ENCODE measurements around the gene LMNTD2. TPM values are rescaled to one million over a fixed set of nuclear protein-coding genes. Genes with fewer than 3 reads are reported as not detected.

Gene LMNTD2
- total and polyA plus RNA-seq, 2 of the 13 experiments (the other 11 are each of a cell fraction or from before 2014, with no cell fraction given) = 1.1 to 3.1 TPM

DNA sequence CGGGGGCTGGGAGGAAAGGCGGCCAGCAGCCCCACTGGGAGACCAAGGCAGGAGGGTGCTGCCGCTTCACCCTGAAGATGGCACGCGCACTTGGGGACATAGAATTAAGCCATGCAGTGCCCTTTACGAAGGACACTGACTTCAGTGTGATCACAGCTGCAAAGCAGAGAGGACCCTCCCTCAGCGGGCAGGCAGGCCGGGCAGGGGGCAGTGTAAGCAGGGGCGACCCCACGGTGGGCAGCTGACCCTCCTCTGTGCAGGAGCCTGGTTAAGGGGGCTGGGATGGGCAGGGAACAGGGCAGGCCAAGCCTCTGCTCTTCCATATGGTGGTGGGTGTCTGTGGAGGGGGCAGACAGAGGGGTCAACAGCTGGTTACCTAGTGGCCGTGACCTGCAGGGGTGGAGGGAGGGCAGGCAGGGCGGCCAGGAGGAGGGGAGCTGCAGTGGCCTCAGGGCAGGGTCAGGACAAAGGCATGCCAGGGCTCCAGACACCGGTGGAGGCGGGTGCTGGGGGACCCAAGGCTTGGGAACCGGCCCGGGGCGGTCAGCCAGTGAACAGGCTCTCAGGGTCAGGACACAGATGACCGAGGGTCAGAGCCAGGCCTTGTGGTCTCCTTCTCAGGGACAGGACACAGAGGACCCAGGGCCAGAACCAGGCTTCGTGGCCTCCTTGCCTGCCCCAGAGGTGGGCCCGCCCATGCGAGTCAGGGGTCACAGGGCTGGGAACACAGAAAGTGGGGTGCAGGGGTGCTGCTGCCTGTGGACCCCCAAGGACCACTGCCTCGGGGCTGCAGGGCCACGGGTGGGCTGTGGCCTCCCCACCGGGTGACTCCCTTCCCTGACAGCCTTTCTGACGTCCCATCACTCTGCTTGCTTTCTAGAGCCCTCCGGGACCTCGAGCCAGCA lies 7.2 kb downstream of the LMNTD2 start (continued):
- TF ChIP-seq UBTF (CRISPR knock-in tag; IDR thresholded peaks at IDR 0.05) = 0 out of 2 replicates have a peak, but pooled peaks have one; percentile 20
- no peak for TF ChIP-seq MTA3 (CRISPR knock-in tag; IDR thresholded peaks at IDR 0.05)
- peak; percentile 36; the same call in 1 of the 2 replicates for TF ChIP-seq NR2F6 (IDR thresholded peaks at IDR 0.05)
- TF ChIP-seq NR2F6 (CRISPR knock-in tag; IDR thresholded peaks at IDR 0.05) = peak; percentile 64
- no peak for TF ChIP-seq POGZ (CRISPR knock-in tag; IDR thresholded peaks at IDR 0.05)
- no peak for TF ChIP-seq ETV6 (CRISPR knock-in tag; conservative IDR thresholded peaks at IDR 0.05)
- TF ChIP-seq ZNF839 (CRISPR knock-in tag; IDR thresholded peaks at IDR 0.05; ENCODE audit: borderline replicate concordance) = no peak
- TF ChIP-seq, protein P1, sequence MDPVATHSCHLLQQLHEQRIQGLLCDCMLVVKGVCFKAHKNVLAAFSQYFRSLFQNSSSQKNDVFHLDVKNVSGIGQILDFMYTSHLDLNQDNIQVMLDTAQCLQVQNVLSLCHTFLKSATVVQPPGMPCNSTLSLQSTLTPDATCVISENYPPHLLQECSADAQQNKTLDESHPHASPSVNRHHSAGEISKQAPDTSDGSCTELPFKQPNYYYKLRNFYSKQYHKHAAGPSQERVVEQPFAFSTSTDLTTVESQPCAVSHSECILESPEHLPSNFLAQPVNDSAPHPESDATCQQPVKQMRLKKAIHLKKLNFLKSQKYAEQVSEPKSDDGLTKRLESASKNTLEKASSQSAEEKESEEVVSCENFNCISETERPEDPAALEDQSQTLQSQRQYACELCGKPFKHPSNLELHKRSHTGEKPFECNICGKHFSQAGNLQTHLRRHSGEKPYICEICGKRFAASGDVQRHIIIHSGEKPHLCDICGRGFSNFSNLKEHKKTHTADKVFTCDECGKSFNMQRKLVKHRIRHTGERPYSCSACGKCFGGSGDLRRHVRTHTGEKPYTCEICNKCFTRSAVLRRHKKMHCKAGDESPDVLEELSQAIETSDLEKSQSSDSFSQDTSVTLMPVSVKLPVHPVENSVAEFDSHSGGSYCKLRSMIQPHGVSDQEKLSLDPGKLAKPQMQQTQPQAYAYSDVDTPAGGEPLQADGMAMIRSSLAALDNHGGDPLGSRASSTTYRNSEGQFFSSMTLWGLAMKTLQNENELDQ (CRISPR knock-in tag; IDR thresholded peaks at IDR 0.05; ENCODE audit: borderline replicate concordance) = no peak
- no peak for TF ChIP-seq NONO (IDR thresholded peaks at IDR 0.05)
- no peak for TF ChIP-seq NONO (CRISPR knock-in tag; conservative IDR thresholded peaks at IDR 0.05)
- no peak for TF ChIP-seq ZNF7 (CRISPR knock-in tag; IDR thresholded peaks at IDR 0.05)
- no peak for TF ChIP-seq ZNF644 (CRISPR knock-in tag; IDR thresholded peaks at IDR 0.05; ENCODE audit: low read depth)
- TF ChIP-seq LCORL (IDR thresholded peaks at IDR 0.05) = no peak
- TF ChIP-seq LCORL (CRISPR knock-in tag; IDR thresholded peaks at IDR 0.05) = peak; percentile 36; the same call in 1 of the 2 replicates
- TF ChIP-seq SMARCC2 (IDR thresholded peaks at IDR 0.05) = no peak
- no peak for TF ChIP-seq MED13 (CRISPR knock-in tag; IDR thresholded peaks at IDR 0.05)
- TF ChIP-seq ZNF234 (CRISPR knock-in tag; conservative IDR thresholded peaks at IDR 0.05) = no peak
- no peak for TF ChIP-seq ZNF256 (CRISPR knock-in tag; conservative IDR thresholded peaks at IDR 0.05)
- TF ChIP-seq ZNF124 (CRISPR knock-in tag; IDR thresholded peaks at IDR 0.05) = no peak
- no peak for TF ChIP-seq ZKSCAN1 (IDR thresholded peaks at IDR 0.05; ENCODE audit: low read length)
- TF ChIP-seq ZNF3 (CRISPR knock-in tag; IDR thresholded peaks at IDR 0.05) = no peak
- TF ChIP-seq SKI (IDR thresholded peaks at IDR 0.05; ENCODE audit: partially characterized antibody) = no peak
- no peak for TF ChIP-seq AHDC1 (CRISPR knock-in tag; IDR thresholded peaks at IDR 0.05; ENCODE audit: borderline replicate concordance)

Measured in HepG2 (cell line).